Measurements from ENCODE around the gene OXCT1.

DNA sequence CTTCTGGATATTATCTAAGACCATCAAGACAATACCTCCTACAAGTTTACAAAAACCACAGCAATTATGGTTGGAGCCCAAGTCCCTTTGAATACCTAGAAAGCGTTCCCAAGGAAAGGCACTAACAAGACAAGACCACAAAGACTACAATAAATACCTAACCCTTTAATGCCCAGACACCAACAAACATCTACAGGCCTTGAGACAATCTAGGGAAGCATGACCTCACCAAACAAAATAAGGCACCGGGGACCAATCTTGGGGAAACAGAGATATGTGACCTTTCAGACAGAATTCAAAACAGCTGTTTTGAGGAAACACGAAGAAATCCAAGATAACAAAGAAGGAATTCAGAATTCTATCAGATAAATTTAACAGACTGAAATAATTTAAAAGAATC, 37.8 kb downstream of the OXCT1 start:
- TF ChIP-seq, protein P1, sequence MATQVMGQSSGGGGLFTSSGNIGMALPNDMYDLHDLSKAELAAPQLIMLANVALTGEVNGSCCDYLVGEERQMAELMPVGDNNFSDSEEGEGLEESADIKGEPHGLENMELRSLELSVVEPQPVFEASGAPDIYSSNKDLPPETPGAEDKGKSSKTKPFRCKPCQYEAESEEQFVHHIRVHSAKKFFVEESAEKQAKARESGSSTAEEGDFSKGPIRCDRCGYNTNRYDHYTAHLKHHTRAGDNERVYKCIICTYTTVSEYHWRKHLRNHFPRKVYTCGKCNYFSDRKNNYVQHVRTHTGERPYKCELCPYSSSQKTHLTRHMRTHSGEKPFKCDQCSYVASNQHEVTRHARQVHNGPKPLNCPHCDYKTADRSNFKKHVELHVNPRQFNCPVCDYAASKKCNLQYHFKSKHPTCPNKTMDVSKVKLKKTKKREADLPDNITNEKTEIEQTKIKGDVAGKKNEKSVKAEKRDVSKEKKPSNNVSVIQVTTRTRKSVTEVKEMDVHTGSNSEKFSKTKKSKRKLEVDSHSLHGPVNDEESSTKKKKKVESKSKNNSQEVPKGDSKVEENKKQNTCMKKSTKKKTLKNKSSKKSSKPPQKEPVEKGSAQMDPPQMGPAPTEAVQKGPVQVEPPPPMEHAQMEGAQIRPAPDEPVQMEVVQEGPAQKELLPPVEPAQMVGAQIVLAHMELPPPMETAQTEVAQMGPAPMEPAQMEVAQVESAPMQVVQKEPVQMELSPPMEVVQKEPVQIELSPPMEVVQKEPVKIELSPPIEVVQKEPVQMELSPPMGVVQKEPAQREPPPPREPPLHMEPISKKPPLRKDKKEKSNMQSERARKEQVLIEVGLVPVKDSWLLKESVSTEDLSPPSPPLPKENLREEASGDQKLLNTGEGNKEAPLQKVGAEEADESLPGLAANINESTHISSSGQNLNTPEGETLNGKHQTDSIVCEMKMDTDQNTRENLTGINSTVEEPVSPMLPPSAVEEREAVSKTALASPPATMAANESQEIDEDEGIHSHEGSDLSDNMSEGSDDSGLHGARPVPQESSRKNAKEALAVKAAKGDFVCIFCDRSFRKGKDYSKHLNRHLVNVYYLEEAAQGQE (IDR thresholded peaks at IDR 0.05; ENCODE audit: insufficient read depth in 1 of 2, low read depth in 2 of 2, low read length in 2 of 2), result no peak
- TF ChIP-seq POLR2AphosphoS5 (IDR thresholded peaks at IDR 0.05; ENCODE audit: low read depth, low read length) (no peak), SIN3A (IDR thresholded peaks at IDR 0.05; ENCODE audit: borderline replicate concordance, insufficient read depth, low read length) (no peak), TAF1 (IDR thresholded peaks at IDR 0.05; ENCODE audit: borderline replicate concordance, insufficient read depth, low read length) (no peak), FOXP2 (optimal IDR thresholded peaks at IDR 0.05; ENCODE audit: borderline replicate concordance, extremely low read depth, extremely low read length, insufficient read depth) (no peak)

Measured in PFSK-1 (cell line).